A172 (cell line): ENCODE data around the gene ABCG8. TPM values are rescaled to one million over a fixed set of nuclear protein-coding genes. Genes with fewer than 3 reads are reported as not detected.

Experiments
- DNase-seq: peaks from one replicate; pipeline ENCODE4 v3.0.0-alpha.2; 2015; ENCODE audit warnings: low spot score
- total RNA-seq: library from RNA; depleted of rRNA; stranded (reverse); fragments of >200 nt; shearing (Covaris generic); gene quantifications from 2 replicates; pipeline ENCODE4 v1.2.3, GENCODE V29; 2014; rRNA removed

Gene ABCG8
- total RNA-seq = not detected in 2 replicates

GRCh38 chr2:43838560-43839267 lies at the start of gene ABCG8, which contains the start of gene ABCG5:
Gene ABCG8 (plus strand): TSS chr2:43838971. CDS start chr2:43839054, 83 bp downstream.
Gene ABCG5 (minus strand): TSS chr2:43838839. CDS start chr2:43838679, 160 bp downstream.
- DNase-seq = no peak

DNA sequence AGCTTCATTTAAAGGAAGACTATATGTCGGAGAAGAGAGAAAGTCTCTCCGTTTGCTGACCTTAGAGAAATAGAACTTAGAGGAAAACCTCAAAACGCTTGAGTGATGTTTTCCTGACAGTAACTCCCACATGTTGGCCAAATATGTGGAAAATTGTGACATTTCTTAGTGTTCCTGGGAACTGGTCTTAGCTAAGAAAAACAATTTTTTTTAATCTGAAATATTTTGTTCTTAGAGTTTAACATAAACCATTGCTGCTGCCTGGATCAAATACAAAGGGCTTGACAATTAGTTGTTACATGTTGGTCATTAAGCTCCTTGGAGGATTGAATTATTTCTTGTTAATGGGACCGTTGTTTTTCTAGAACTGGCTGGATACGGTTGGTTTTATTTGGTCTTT lies 48.6 kb upstream of the ABCG8 start:
- no peak for DNase-seq

DNA sequence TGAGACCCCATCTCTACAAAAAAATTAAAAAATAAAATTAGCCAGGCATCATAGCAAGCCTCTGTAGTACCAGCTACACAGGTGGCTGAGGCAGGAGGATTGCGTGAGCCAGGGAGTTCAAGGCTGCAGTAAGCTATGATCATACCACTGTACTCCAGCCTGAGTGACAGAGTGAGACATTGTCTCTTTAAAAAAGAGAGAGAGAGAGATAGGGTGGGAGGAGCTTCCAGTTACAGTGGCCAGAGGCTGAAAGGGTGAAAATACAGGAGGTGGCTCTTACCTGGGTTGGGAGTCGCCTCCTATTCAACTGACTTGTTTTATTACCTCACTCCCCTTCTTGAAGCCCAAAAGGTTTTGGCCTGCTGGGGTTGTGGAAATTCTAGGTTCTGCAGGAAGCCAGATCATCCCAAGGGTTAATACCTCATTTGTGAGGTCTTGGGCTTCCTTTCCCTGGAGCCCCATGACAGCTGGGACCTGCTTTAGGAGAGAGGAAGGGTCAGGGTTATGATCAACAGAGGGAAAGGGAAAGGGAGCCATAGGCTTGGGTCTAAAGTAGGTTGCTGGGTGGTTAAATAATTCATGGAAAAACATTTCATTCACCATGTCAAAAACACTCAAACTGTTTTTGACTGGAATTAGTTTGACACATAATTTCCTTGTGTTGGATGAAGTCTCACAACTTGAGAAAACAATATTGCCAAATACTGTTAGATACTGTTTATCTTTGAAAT lies 47.6 kb upstream of the ABCG8 start:
- no peak for DNase-seq

- DNase-seq = no peak
Observed at GRCh38 chr2:43792653-43793052, 46.1 kb upstream of the ABCG8 start.

DNA sequence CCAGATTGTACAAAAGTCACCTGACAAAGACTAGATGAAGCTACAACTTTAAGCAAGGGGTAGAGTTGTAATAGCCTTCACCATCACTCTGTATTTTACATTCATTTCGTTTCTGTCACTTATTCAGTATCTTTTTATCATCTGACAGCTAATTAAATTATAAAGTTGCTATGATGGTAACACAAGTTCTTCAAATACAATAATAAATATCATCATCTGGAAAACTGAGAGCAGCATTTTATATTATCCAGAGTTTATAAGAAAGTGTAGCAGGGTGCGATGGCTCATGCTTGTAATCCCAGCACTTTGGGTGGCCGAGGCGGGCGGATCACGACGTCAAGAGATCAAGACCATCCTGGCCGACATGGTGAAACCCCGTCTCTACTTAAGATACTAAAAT lies 43.8 kb upstream of the ABCG8 start:
- DNase-seq = no peak

GRCh38 chr2:43796206-43796605 lies 42.6 kb upstream of the ABCG8 start:
- no peak for DNase-seq

DNA sequence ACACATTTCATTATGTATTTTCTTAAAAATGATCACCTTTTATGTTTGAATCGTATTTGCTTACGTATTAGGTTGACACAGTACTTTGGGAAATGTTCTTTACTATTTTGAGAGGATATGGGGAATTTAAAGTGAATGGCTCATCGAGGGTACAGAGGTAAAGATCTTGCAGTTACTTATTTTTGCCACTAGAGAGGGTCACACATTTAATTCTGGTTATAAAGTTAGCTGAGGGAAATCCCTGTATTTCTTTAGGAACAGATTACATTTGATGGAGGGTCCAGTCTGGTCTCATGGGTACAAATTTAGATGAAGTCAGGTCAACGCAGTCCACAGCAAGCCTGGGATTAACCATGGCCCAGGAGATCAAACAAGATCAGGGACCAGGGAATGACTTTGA lies 40.5 kb upstream of the ABCG8 start:
- DNase-seq = no peak

- DNase-seq = no peak
Observed at GRCh38 chr2:43800894-43801293, 37.9 kb upstream of the ABCG8 start.

- no peak for DNase-seq
Observed at GRCh38 chr2:43802135-43802534, 36.6 kb upstream of the ABCG8 start.

- DNase-seq = no peak
Observed at GRCh38 chr2:43803113-43803512, 35.7 kb upstream of the ABCG8 start.

GRCh38 chr2:43806719-43807031 lies 32.1 kb upstream of the ABCG8 start:
- DNase-seq = no peak

- no peak for DNase-seq
Observed at GRCh38 chr2:43810452-43810851, 28.3 kb upstream of the ABCG8 start.

DNA sequence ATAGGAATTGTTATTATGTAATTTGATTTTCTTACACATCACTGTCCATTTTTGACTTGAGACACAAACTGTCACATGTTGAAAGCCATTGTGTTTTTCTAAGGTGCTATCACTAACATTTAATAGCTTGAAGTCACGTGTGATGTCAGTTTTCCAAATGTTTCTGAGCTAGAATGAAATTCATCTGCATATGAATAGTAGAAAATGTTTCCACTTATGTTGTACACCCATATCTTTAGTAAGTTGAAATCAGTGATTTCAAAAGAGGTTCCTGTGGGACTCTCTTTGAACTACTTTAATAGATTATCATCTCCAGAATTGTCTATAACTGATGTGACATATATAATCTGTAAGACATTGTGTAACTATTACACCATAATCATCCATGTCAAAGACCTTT lies 27.9 kb upstream of the ABCG8 start:
- no peak for DNase-seq

- DNase-seq = no peak
Observed at GRCh38 chr2:43812006-43812405, 26.8 kb upstream of the ABCG8 start.

- no peak for DNase-seq
Observed at GRCh38 chr2:43812947-43813346, 25.8 kb upstream of the ABCG8 start.

- no peak for DNase-seq
Observed at GRCh38 chr2:43814711-43815110, 24.1 kb upstream of the ABCG8 start.

DNA sequence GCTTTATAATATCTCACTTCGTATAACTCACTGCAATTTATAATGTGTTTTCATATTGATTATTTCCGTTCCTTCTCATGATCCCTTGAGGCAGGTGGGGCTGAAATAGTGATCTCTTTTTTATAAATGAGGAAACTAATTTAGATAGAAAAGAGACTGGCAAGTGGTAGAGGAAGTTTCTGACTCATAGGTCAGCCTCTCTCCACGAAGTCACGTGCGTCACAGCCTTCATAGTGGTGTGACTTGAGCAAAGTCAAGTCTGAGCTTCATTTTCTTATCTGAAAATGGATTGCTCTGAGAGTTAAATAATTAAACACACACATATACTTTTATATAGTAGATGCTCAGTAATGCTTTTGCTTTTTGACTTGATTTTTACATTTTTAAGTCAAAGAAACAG lies 20.0 kb upstream of the ABCG8 start:
- DNase-seq = peak; percentile 63

GRCh38 chr2:43819491-43820163 lies 19.1 kb upstream of the ABCG8 start:
- no peak for DNase-seq

- DNase-seq = no peak
Observed at GRCh38 chr2:43822839-43823238, 15.9 kb upstream of the ABCG8 start.

DNA sequence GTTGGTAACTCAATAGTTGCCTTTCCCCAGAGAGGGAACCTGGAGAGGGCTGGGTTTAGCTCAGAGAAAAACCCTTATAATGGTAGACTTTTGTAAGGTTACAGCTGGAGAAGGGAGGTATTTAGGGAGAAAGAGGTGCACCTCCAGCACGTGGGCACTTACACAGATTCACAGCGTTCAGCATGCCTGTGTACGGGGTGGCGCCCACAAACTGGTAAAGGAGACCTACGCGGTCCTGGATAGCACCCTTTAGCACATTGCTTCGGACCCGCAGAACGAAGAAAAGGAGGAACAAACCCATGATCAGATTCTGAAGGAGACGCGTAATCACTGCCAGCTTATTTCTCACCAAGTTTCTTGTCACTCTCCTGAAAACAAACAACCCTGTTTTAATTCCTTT lies 15.0 kb upstream of the ABCG8 start:
- no peak for DNase-seq

- DNase-seq = no peak
Observed at GRCh38 chr2:43824512-43824911, 14.3 kb upstream of the ABCG8 start.

DNA sequence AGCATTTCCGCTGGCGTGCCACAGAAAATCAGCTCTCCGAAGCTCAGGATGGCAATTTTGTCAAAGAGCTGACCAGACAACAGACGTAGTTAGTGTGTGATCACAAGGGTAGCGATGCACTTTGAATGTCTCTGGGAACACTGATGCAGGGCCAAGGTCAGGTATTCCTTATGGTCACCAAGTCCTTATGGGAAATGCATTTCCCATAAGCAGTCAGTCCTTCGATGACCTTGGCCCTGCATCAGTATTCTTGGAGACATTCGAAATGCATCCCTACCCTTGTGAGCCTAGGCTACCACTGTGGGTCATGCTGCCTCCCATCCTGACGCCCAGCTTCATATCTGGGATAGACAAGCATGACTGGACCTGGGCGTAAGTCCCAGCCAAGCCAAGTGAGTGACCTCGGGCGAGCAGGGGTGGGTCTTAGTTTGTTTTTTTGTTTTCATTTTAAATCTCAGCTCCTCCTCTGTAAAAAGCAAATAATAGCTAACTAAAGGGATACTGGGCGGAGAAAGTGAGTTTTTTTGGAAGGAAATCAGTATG lies 13.7 kb upstream of the ABCG8 start:
- DNase-seq = no peak

DNA sequence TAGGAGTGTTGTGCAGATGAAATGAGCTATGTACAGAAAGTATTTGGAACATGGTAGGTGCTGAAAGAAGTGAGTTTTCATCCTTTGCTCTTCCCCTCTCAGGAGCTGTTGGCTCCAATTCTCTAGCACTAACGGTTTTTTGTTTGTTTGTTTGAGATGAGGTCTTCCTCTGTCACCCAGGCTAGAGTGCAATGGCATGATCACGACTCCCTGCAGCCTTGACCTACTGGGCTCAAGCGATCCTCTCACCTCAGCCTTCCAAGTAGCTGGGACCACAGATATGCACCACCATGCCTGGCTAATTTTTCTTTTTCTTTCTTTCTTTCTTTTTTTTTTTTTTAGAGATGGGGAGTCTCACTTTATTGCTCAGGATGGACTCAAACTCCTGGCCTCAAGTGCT lies 12.9 kb upstream of the ABCG8 start:
- DNase-seq = no peak
